Ovary (tissue), 3 donors: Measurements from ENCODE around the gene SMYD1.

Experiments
- EP300 ChIP-seq: sonication (generic); formaldehyde crosslinking; IDR thresholded peaks from one replicate; pipeline ENCODE4 v1.6.1; 2017; ENCODE audit warnings: antibody characterized with exemption
- TF ChIP-seq, protein P1 (sequence below), 3 donors: fragments of 450-650 bp in 2 of 3; fragments of 200-600 bp in 1 of 3; IDR thresholded peaks; one replicate each; pipeline versions ENCODE4 v1.5.1 to v1.8.0; 2016 to 2022; ENCODE audit warnings: antibody characterized with exemption in 3 of 3, mild to moderate bottlenecking in 1 of 3
- donor health status: DM: no; HTN: no; CAD: no.

DNA sequence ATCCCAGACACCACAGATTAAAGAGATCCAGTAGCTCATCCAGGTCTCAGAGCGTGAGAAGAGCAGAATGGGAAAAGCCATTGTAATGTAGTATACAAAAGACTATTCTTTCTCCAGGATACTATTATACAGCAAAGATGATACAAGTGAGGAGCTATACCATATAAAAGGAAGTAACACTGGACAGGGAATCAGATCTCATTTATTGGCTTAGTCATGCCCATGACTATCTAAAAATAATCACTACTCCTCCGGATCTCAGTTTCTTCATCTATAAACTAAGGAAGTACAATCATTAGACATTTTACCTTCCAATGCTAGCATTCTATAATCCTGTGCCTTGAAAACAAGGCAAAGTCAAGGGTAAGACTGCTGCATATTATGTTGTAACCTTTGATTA lies 31.4 kb upstream of the SMYD1 start:
- TF ChIP-seq, protein P1, sequence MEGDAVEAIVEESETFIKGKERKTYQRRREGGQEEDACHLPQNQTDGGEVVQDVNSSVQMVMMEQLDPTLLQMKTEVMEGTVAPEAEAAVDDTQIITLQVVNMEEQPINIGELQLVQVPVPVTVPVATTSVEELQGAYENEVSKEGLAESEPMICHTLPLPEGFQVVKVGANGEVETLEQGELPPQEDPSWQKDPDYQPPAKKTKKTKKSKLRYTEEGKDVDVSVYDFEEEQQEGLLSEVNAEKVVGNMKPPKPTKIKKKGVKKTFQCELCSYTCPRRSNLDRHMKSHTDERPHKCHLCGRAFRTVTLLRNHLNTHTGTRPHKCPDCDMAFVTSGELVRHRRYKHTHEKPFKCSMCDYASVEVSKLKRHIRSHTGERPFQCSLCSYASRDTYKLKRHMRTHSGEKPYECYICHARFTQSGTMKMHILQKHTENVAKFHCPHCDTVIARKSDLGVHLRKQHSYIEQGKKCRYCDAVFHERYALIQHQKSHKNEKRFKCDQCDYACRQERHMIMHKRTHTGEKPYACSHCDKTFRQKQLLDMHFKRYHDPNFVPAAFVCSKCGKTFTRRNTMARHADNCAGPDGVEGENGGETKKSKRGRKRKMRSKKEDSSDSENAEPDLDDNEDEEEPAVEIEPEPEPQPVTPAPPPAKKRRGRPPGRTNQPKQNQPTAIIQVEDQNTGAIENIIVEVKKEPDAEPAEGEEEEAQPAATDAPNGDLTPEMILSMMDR (IDR thresholded peaks at IDR 0.05), result no peak
- no peak for TF ChIP-seq EP300
